GM20431 (cell line): ENCODE data around the gene PTH1R.

Experiments
- in situ Hi-C: fragments of 300-500 bp; cut with MseI, MboI; formaldehyde crosslinking; loops from one replicate; pipeline ENCODE4 v1.15.0; 2020; ENCODE audit warnings: low sequenced_read_pairs; ENCODE audit not compliant: unreplicated experiment

Gene PTH1R

GRCh38 chr3:46862369-46863025, 15.0 kb upstream of the PTH1R start:
- in situ Hi-C loops, result no loop called here

DNA sequence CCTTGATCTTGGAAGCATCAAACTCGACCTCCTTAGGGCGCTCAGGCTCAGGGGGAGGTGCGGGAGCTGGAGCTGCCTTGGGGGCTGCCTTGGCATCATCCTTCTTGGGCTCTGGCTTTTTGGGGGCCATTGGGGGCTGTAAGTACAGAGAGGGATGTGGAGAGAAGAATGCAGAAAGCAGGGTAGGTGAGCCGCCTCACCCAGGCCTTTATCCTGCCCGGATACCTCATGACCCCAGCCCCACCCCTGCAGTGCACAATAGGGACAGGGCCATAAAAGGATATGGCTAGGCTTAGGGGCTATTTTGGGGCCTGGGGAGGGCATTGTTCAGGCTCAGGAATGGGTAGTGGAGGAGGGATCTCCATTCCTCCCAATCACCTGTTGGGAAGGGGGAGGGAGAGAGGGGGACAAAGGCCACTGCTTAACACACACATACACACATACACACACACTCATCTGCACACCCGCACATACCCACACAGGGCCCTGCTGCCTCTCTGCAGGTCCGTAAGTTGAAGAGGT, 14.2 kb upstream of the PTH1R start, which contains the start of gene MYL3:
TSS of gene MYL3 (minus strand) at position 184 of the 522 bp plus-strand sequence. CDS start at position 130, 54 bp downstream.
- in situ Hi-C loops, result no loop called here

- in situ Hi-C loops, result no loop called here
These were observed 13.2 kb upstream of the PTH1R start for GRCh38 chr3:46864061-46864881.

DNA sequence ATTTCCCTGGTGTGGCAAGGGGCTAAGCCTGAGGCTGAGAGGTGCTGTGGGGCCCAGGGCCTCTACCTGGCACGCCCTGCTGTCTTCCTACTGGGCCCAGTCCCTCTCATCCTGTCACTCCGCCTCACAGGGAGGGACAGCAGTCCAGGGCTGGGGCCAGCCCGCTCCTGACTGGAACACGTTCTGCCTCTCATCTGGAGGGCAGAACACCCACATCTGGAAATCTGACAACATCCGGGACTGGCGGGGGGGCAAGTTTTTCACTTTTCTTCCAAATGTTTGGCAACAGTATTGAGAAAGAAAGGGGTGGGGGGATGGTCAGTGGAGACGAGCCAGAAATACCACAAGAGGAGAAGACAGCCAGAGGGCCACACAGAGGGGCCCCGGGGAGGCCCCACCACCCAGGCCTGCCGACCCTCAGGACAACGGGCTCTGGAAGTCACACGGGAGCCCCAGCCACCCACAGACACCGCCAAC, 12.5 kb upstream of the PTH1R start:
- in situ Hi-C loops, result no loop called here

DNA sequence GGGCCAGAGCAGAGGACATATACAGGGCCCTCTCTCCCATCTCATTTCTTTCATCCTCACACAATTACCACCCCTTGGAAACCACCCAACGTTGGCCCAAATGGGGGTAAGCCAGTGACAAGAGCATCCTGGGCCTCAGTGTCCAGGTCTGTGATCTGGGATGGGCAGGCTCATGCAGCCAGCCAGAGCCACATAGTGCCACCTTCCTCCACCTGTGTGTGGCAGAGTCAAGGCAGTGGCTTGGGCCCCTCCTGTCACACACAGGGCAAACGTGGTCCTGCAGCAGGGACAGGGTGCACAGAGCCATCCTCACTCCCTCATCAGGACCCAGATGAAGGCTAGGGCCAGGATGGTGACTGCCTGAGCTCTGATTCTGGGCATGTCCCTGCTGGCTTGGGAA, 12.0 kb upstream of the PTH1R start:
- in situ Hi-C loops, result no loop called here

DNA sequence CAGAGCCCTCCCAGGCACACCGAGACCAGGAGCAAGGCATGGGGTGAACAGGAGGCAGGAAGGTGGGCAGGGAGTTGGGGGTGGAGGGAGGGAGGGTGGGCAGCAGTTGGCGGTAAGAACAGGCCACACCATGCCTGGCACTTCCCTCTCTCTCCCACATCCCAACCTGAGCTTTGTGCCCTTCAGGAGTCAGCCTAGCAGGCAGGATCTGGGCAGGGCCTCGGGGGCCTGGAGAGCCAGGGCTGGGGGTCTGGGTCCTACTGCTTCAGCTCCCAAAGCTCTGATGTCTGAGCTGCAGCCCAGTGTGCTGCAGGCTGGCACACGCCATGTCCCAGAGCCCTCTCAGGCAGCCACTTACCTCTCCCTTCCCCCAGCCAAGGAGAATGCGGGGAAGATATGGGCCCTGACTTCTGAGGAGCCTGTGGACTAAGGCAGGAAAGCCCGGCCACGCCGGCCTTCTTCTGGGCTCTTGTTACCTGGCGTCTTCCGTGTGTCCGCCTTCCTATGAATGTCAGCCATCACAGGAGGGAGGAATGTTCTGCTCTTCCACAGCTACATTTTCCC, 11.4 kb upstream of the PTH1R start:
- in situ Hi-C loops, result no loop called here

GRCh38 chr3:46866720-46867549, 10.6 kb upstream of the PTH1R start:
- in situ Hi-C loops, result no loop called here

DNA sequence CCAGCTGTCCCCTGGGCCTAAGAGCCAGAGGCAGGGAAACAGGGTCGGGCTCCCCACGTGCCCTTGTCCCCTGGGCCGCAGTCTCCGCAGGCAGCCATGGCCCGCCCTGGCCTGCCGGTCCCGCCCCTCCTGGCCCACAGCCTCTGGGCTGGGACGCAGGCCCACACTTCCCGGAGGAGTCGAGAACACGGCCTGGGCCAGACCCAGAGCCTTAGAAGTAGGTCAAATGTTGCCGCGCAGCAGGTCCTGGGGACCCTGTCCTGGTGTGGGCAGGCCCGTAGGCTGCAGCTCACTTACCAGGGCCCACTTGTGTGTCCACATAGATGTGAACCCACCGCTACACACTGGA, 10.0 kb upstream of the PTH1R start:
- in situ Hi-C loops, result no loop called here

DNA sequence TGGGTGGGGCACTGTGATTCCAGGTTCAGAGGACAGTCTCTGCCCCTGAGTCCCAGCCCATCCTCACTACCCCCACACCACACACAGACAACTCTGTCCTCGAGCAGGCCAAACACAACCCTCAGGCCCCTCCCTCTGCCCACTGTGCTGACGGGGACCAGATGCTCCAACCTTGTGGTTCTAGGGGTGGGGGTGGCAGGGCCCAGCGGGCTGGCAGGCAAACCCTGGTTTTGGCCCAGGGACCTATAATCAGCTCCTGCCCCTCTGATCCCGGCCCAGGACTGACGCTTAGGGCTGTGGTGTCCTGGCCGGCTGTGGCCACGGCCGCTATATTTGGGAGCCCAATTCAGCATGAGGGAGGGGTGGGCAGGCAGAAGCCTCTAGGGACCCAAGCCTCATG, 9.2 kb upstream of the PTH1R start:
- in situ Hi-C loops, result no loop called here

GRCh38 chr3:46868948-46869347, 8.6 kb upstream of the PTH1R start:
- in situ Hi-C loops, result no loop called here

GRCh38 chr3:46869440-46869839, 8.1 kb upstream of the PTH1R start:
- in situ Hi-C loops, result no loop called here

GRCh38 chr3:46870651-46871050, 6.9 kb upstream of the PTH1R start:
- in situ Hi-C loops, result no loop called here

GRCh38 chr3:46871222-46871621, 6.3 kb upstream of the PTH1R start:
- in situ Hi-C loops, result no loop called here

- in situ Hi-C loops, result no loop called here
These were observed 4.0 kb upstream of the PTH1R start for GRCh38 chr3:46873521-46873920.

DNA sequence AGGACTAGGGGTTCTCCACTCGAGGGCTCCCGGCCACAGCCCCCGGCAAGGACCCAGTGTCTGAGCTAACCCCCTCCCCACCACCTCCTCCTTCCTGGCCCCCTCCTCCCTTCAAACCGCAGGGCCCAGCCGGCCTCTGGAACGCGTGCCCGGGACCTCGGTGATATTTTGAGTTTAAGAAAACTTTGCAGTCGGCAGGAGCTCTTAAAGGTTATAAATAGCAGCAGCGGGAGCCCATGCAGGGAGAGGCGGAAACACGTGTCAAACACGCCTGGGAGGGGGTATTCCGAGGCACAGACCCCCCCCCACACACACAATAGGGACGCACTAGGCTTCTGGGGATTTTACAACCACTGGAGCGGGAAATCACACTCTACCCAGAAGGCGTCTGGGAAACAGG, 3.1 kb upstream of the PTH1R start:
- in situ Hi-C loops, result no loop called here

GRCh38 chr3:46875560-46875959, 2.0 kb upstream of the PTH1R start:
- in situ Hi-C loops, result no loop called here

- in situ Hi-C loops, result no loop called here
These were observed 914 bp upstream of the PTH1R start for GRCh38 chr3:46876313-46877300.

DNA sequence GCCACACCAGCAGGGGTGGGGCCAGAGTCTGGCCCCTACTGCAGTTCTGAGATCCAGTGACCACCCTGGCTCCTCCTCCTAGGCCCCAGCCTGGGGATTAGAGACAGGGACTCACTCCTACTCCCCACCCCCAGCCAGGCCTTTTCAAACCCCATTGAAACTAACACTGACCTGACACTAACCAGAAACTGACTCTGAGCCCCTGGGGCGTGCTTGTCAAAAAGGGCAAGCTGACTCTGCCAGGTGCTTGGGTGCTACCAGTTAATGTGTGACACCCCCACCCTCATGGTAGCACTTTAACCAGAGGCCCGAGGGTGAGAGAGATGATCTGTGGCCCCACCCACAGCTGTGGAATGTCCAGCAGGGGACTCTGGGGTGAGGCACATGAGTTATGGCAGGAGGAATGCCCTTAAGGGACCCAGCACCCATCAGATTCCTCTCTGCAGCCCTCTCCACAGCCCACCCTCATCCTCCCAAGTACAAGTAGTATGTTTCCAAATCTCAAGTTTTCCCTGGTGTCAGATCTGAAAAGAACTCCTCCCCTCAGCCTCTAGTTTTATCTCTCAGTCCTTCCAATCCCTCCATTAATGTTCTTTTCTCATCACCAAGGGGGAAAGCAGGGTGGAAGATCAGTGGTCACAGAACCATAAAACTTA, 1.4 kb downstream of the PTH1R start:
- in situ Hi-C loops, result no loop called here
